Subcutaneous adipose tissue (tissue), 4 donors: ENCODE measurements around the gene DUSP12. TPM values are rescaled to one million over a fixed set of nuclear protein-coding genes. Genes with fewer than 3 reads are reported as not detected.

Experiments
- CTCF ChIP-seq: fragments of 450-650 bp; IDR thresholded peaks from one replicate; pipeline ENCODE4 v1.5.1; 2016; ENCODE audit warnings: low read depth, mild to moderate bottlenecking, control low read depth, antibody characterized with exemption, moderate library complexity
- total RNA-seq, 4 donors: library from RNA; depleted of rRNA; stranded (reverse); fragments of >200 nt; gene quantifications; one replicate each; pipeline ENCODE4 v1.1.0, GENCODE V29; 2016

Gene DUSP12
- total RNA-seq, 4 donors from 2014 or later = 19.4 to 36.0 (median 27.1) TPM

GRCh38 chr1:161768461-161768860, 18.9 kb downstream of the DUSP12 start:
- TF ChIP-seq CTCF = no peak

- no peak for TF ChIP-seq CTCF
Observed at GRCh38 chr1:161768986-161769672, 19.5 kb downstream of the DUSP12 start.

- TF ChIP-seq CTCF = no peak
Observed at GRCh38 chr1:161770250-161770649, 20.7 kb downstream of the DUSP12 start.

- TF ChIP-seq CTCF = no peak
Observed at GRCh38 chr1:161771161-161771560, 21.6 kb downstream of the DUSP12 start.

- no peak for TF ChIP-seq CTCF
Observed at GRCh38 chr1:161771973-161772372, 22.4 kb downstream of the DUSP12 start.

GRCh38 chr1:161772397-161772796, 22.8 kb downstream of the DUSP12 start:
- no peak for TF ChIP-seq CTCF

GRCh38 chr1:161773791-161774190, 24.2 kb downstream of the DUSP12 start:
- no peak for TF ChIP-seq CTCF
